HEK293 (cell line): Measurements from ENCODE around the gene PPP1R14C.

ENCODE experiments used
- CTCF ChIA-PET: fragments of 350-600 bp; formaldehyde crosslinking; extraction: SDS; loops from one replicate; lab custom pipeline; 2021; ENCODE audit warnings: antibody characterized with exemption; lab: Yijun Ruan, JAX
- POLR2A ChIA-PET: fragments of 300-600 bp; formaldehyde crosslinking; extraction: SDS; loops from one replicate; lab custom pipeline; 2020; ENCODE audit warnings: antibody characterized with exemption, inconsistent platforms; lab: Yijun Ruan, JAX
- H3K27ac ChIP-seq: fragments of 200-500 bp; sonication (Bioruptor generic); 2 replicates; pipeline ENCODE4 v1.5.1; 2014; ENCODE audit warnings: low read depth, low read length, control low read depth, inconsistent platforms; ENCODE audit errors: extremely low read depth
- H3K36me3 ChIP-seq, 2 experiments: fragments of 200-500 bp in 1 of 2; sonication (Bioruptor generic) in 1 of 2; 1 replicate in 1 of 2; 2 replicates in 1 of 2; pipeline ENCODE4 v1.5.1; 2014 to 2017; ENCODE audit warnings: inconsistent platforms in 2 of 2, low read length in 2 of 2; ENCODE audit not compliant: control insufficient read depth in 2 of 2, insufficient read depth in 1 of 2
- H3K4me1 ChIP-seq: fragments of 200-500 bp; sonication (Bioruptor generic); 2 replicates; pipeline ENCODE4 v1.5.1; 2014; ENCODE audit warnings: mild to moderate bottlenecking, low read length, inconsistent platforms; ENCODE audit not compliant: control insufficient read depth, insufficient read depth
- H3K4me3 ChIP-seq: 2 replicates; pipeline ENCODE4 v1.5.1; 2011; ENCODE audit warnings: low read depth, mild to moderate bottlenecking, control low read depth, low read length, moderate library complexity
- H3K9me3 ChIP-seq: fragments of 200-500 bp; sonication (Bioruptor generic); 2 replicates; pipeline ENCODE4 v1.5.1; 2014; ENCODE audit warnings: low read depth, low read length, inconsistent platforms; ENCODE audit not compliant: control insufficient read depth, insufficient read depth
- GFI1B ChIP-seq: fragments of 450-650 bp; formaldehyde crosslinking; IDR thresholded peaks from 2 replicates; pipeline ENCODE4 v1.5.1; 2016; ENCODE audit warnings: missing biosample characterization, missing genetic modification characterization
- PRDM1 ChIP-seq: fragments of 450-650 bp; formaldehyde crosslinking; IDR thresholded peaks from 2 replicates; pipeline ENCODE4; 2016; ENCODE audit warnings: missing biosample characterization, missing genetic modification characterization
- ZNF155 ChIP-seq: fragments of 450-650 bp; formaldehyde crosslinking; IDR thresholded peaks from 2 replicates; pipeline ENCODE4 v1.5.1; 2016; ENCODE audit warnings: missing biosample characterization, missing genetic modification characterization
- ZNF174 ChIP-seq: fragments of 450-650 bp; formaldehyde crosslinking; IDR thresholded peaks from 2 replicates; pipeline ENCODE4 v1.5.0; 2017; ENCODE audit warnings: missing biosample characterization, mild to moderate bottlenecking, missing genetic modification characterization
- ZNF248 ChIP-seq: fragments of 450-650 bp; formaldehyde crosslinking; IDR thresholded peaks from 2 replicates; pipeline ENCODE4 v1.5.1; 2017; ENCODE audit warnings: missing biosample characterization, missing genetic modification characterization
- ZNF510 ChIP-seq: fragments of 450-650 bp; formaldehyde crosslinking; IDR thresholded peaks from 2 replicates; pipeline ENCODE4 v1.5.1; 2018; ENCODE audit warnings: mild to moderate bottlenecking, missing genetic modification characterization, missing biosample characterization; ENCODE audit not compliant: insufficient replicate concordance
- ZNF621 ChIP-seq: fragments of 450-650 bp; formaldehyde crosslinking; IDR thresholded peaks from 2 replicates; pipeline ENCODE4 v1.5.1; 2017; ENCODE audit warnings: missing biosample characterization, missing genetic modification characterization
- ZNF629 ChIP-seq: fragments of 450-650 bp; formaldehyde crosslinking; IDR thresholded peaks from 2 replicates; pipeline ENCODE4 v1.5.1; 2017; ENCODE audit warnings: missing biosample characterization, missing genetic modification characterization
- ZNF677 ChIP-seq: fragments of 450-650 bp; IDR thresholded peaks from 2 replicates; pipeline ENCODE4 v1.5.0; 2018; ENCODE audit warnings: missing biosample characterization, mild to moderate bottlenecking, missing genetic modification characterization, moderate library complexity
- TF ChIP-seq, protein P1 (sequence below): fragments of 450-650 bp; formaldehyde crosslinking; IDR thresholded peaks from 2 replicates; pipeline ENCODE4 v1.5.1; 2016; ENCODE audit warnings: missing biosample characterization, missing genetic modification characterization
- TF ChIP-seq, protein P2 (sequence below): fragments of 450-650 bp; formaldehyde crosslinking; IDR thresholded peaks from 2 replicates; pipeline ENCODE4 v1.5.1; 2016; ENCODE audit warnings: missing biosample characterization, missing genetic modification characterization, borderline replicate concordance
- TF ChIP-seq, protein P3 (sequence below): fragments of 450-650 bp; formaldehyde crosslinking; IDR thresholded peaks from 2 replicates; pipeline ENCODE4 v1.5.1; 2016; ENCODE audit warnings: missing biosample characterization, missing genetic modification characterization
- TF ChIP-seq, protein P4 (sequence below): fragments of 450-650 bp; formaldehyde crosslinking; IDR thresholded peaks from 2 replicates; pipeline ENCODE4 v1.5.1; 2016; ENCODE audit warnings: missing biosample characterization, missing genetic modification characterization
- TF ChIP-seq, protein P5 (sequence below): fragments of 450-650 bp; formaldehyde crosslinking; IDR thresholded peaks from 2 replicates; pipeline ENCODE4 v1.5.1; 2016; ENCODE audit warnings: missing biosample characterization, missing genetic modification characterization
- TF ChIP-seq, protein P6 (sequence below): fragments of 450-650 bp; formaldehyde crosslinking; IDR thresholded peaks from 2 replicates; pipeline ENCODE4 v1.5.1; 2016; ENCODE audit warnings: missing biosample characterization, missing genetic modification characterization
- TF ChIP-seq, protein P7 (sequence below): fragments of 450-650 bp; formaldehyde crosslinking; IDR thresholded peaks from 2 replicates; pipeline ENCODE4 v1.5.1; 2017; ENCODE audit warnings: missing biosample characterization, mild to moderate bottlenecking, missing genetic modification characterization, moderate library complexity

PPP1R14C gene

DNA sequence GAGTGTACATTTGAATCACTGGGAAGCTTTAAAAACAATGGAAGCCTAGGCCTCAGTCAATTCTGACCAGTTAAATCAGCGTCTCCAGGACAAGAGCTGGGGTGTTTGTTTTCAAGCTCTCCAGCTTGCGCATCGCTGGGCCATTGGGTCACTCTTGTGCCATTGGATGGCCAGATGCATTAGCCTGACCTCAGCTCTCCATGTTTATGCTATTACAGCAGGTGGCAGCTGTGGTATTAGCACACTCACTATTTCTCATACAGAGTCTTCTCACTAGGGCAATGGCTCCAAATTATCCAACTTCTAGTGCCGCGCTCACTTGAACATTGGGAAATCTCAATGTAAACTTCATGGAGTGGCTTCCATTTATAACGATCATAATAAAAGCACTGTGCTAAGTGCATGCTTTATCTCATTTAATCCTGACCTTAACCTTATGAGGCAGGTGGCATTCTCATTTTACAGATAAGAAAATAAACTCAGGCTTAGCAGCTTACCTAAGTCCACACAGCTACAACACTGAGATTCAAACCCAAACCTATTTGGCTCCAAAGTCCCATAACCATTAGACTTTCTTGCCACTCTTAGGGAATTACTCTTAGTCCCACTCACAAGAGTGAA lies 108.8 kb downstream of the PPP1R14C start (continued):
- TF ChIP-seq, protein P1, sequence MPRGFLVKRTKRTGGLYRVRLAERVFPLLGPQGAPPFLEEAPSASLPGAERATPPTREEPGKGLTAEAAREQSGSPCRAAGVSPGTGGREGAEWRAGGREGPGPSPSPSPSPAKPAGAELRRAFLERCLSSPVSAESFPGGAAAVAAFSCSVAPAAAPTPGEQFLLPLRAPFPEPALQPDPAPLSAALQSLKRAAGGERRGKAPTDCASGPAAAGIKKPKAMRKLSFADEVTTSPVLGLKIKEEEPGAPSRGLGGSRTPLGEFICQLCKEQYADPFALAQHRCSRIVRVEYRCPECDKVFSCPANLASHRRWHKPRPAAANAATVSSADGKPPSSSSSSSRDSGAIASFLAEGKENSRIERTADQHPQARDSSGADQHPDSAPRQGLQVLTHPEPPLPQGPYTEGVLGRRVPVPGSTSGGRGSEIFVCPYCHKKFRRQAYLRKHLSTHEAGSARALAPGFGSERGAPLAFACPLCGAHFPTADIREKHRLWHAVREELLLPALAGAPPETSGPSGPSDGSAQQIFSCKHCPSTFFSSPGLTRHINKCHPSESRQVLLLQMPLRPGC: peak; percentile 57
- TF ChIP-seq, protein P2, sequence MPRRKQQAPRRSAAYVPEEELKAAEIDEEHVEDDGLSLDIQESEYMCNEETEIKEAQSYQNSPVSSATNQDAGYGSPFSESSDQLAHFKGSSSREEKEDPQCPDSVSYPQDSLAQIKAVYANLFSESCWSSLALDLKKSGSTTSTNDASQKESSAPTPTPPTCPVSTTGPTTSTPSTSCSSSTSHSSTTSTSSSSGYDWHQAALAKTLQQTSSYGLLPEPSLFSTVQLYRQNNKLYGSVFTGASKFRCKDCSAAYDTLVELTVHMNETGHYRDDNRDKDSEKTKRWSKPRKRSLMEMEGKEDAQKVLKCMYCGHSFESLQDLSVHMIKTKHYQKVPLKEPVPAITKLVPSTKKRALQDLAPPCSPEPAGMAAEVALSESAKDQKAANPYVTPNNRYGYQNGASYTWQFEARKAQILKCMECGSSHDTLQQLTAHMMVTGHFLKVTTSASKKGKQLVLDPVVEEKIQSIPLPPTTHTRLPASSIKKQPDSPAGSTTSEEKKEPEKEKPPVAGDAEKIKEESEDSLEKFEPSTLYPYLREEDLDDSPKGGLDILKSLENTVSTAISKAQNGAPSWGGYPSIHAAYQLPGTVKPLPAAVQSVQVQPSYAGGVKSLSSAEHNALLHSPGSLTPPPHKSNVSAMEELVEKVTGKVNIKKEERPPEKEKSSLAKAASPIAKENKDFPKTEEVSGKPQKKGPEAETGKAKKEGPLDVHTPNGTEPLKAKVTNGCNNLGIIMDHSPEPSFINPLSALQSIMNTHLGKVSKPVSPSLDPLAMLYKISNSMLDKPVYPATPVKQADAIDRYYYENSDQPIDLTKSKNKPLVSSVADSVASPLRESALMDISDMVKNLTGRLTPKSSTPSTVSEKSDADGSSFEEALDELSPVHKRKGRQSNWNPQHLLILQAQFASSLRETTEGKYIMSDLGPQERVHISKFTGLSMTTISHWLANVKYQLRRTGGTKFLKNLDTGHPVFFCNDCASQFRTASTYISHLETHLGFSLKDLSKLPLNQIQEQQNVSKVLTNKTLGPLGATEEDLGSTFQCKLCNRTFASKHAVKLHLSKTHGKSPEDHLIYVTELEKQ: peak; percentile 52; the same call in 1 of the 2 replicates
- TF ChIP-seq ZNF629 (tag by site-specific recombination) (peak; percentile 48; the same call in 1 of the 2 replicates), ZNF677 (tag by site-specific recombination) (no peak), ZNF155 (tag by site-specific recombination) (no peak), ZNF174 (tag by site-specific recombination) (no peak), GFI1B (peak; percentile 80; the same call in 1 of the 2 replicates), ZNF510 (no peak)
- TF ChIP-seq, protein P3, sequence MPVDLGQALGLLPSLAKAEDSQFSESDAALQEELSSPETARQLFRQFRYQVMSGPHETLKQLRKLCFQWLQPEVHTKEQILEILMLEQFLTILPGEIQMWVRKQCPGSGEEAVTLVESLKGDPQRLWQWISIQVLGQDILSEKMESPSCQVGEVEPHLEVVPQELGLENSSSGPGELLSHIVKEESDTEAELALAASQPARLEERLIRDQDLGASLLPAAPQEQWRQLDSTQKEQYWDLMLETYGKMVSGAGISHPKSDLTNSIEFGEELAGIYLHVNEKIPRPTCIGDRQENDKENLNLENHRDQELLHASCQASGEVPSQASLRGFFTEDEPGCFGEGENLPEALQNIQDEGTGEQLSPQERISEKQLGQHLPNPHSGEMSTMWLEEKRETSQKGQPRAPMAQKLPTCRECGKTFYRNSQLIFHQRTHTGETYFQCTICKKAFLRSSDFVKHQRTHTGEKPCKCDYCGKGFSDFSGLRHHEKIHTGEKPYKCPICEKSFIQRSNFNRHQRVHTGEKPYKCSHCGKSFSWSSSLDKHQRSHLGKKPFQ (tag by site-specific recombination): peak; percentile 38; the same call in 1 of the 2 replicates
- TF ChIP-seq, protein P4, sequence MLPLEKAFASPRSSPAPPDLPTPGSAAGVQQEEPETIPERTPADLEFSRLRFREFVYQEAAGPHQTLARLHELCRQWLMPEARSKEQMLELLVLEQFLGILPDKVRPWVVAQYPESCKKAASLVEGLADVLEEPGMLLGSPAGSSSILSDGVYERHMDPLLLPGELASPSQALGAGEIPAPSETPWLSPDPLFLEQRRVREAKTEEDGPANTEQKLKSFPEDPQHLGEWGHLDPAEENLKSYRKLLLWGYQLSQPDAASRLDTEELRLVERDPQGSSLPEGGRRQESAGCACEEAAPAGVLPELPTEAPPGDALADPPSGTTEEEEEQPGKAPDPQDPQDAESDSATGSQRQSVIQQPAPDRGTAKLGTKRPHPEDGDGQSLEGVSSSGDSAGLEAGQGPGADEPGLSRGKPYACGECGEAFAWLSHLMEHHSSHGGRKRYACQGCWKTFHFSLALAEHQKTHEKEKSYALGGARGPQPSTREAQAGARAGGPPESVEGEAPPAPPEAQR (tag by site-specific recombination): no peak

DNA sequence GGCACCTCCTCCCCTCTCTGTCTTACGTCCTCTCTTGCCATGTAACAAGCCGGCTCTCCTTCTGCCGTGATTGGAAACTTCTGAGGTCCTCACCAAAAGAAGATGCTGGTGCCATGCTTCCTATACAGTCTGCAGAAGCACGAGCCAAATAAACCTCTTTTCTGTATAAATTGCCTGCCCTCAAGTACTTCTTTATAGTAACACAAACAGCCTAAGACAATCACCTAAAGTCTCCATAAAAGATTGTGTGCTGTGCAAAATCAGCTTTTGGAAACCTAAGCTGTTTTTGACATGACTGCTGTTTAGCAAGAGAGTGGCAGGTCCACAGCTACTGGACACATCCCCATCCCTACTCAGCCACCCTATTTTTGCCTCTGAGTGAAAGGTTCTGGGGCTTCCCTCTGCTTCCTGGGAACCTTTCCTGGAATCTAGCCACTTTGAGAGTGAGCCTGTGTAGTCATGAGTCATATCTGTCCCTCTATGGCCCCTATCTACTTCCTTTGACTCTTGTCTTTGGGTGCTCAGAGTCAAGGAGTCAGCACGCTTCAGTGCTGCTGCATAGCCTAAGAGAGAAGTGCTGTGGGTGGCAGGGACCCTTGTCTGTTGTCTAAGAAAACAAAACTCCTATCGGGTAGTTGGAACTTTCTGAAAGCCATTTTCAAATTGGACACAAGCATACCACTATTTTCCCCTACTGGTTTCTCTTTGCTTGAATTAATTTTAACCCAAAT lies 110.0 kb downstream of the PPP1R14C start:
- no peak overlapping the region for H3K4me3 ChIP-seq
- ChIA-PET POLR2A (no interaction called here), CTCF (interaction anchor here (0.6 to 1.8 kb wide), 2 partner anchors 11 to 171 kb away, joined by 3 to 6 read pairs; no protein-coding TSS in a partner anchor)
- no peaks in the 10 kb centered on the region for H3K9me3 ChIP-seq
- peak overlapping the region; percentile 55; the same call in 1 of the 2 replicates for H3K27ac ChIP-seq
- H3K4me1 ChIP-seq: peaks cover 29% of the 10 kb centered on the region
- peaks cover 0 to 11% of the 10 kb centered on the region in 2 experiments; a peak in 1 of 3 replicates for H3K36me3 ChIP-seq
- TF ChIP-seq, protein P5, sequence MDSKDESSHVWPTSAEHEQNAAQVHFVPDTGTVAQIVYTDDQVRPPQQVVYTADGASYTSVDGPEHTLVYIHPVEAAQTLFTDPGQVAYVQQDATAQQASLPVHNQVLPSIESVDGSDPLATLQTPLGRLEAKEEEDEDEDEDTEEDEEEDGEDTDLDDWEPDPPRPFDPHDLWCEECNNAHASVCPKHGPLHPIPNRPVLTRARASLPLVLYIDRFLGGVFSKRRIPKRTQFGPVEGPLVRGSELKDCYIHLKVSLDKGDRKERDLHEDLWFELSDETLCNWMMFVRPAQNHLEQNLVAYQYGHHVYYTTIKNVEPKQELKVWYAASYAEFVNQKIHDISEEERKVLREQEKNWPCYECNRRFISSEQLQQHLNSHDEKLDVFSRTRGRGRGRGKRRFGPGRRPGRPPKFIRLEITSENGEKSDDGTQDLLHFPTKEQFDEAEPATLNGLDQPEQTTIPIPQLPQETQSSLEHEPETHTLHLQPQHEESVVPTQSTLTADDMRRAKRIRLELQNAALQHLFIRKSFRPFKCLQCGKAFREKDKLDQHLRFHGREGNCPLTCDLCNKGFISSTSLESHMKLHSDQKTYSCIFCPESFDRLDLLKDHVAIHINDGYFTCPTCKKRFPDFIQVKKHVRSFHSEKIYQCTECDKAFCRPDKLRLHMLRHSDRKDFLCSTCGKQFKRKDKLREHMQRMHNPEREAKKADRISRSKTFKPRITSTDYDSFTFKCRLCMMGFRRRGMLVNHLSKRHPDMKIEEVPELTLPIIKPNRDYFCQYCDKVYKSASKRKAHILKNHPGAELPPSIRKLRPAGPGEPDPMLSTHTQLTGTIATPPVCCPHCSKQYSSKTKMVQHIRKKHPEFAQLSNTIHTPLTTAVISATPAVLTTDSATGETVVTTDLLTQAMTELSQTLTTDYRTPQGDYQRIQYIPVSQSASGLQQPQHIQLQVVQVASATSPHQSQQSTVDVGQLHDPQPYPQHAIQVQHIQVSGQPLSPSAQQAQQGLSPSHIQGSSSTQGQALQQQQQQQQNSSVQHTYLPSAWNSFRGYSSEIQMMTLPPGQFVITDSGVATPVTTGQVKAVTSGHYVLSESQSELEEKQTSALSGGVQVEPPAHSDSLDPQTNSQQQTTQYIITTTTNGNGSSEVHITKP: peak; percentile 16; the same call in 1 of the 2 replicates
- TF ChIP-seq PRDM1 (tag by site-specific recombination) (peak; percentile 18; the same call in 1 of the 2 replicates), ZNF248 (tag by site-specific recombination) (no peak), ZNF621 (tag by site-specific recombination) (no peak)
- TF ChIP-seq, protein P6, sequence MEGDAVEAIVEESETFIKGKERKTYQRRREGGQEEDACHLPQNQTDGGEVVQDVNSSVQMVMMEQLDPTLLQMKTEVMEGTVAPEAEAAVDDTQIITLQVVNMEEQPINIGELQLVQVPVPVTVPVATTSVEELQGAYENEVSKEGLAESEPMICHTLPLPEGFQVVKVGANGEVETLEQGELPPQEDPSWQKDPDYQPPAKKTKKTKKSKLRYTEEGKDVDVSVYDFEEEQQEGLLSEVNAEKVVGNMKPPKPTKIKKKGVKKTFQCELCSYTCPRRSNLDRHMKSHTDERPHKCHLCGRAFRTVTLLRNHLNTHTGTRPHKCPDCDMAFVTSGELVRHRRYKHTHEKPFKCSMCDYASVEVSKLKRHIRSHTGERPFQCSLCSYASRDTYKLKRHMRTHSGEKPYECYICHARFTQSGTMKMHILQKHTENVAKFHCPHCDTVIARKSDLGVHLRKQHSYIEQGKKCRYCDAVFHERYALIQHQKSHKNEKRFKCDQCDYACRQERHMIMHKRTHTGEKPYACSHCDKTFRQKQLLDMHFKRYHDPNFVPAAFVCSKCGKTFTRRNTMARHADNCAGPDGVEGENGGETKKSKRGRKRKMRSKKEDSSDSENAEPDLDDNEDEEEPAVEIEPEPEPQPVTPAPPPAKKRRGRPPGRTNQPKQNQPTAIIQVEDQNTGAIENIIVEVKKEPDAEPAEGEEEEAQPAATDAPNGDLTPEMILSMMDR (tag by site-specific recombination): no peak
- TF ChIP-seq, protein P7, sequence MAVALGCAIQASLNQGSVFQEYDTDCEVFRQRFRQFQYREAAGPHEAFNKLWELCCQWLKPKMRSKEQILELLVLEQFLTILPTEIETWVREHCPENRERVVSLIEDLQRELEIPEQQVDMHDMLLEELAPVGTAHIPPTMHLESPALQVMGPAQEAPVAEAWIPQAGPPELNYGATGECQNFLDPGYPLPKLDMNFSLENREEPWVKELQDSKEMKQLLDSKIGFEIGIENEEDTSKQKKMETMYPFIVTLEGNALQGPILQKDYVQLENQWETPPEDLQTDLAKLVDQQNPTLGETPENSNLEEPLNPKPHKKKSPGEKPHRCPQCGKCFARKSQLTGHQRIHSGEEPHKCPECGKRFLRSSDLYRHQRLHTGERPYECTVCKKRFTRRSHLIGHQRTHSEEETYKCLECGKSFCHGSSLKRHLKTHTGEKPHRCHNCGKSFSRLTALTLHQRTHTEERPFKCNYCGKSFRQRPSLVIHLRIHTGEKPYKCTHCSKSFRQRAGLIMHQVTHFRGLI (tag by site-specific recombination): no peak
- TF ChIP-seq, protein P4 (tag by site-specific recombination): no peak
